MM.1S (cell line): ENCODE results near the gene BEGAIN.

ENCODE experiments used
- DNase-seq: peaks from one replicate; pipeline ENCODE4 v3.0.0-alpha.2; 2015
- H2AFZ ChIP-seq: fragments of 300-600 bp; sonication (generic); 2 replicates; pipeline ENCODE4 v1.6.0; 2016; ENCODE audit warnings: antibody characterized with exemption, low read length
- H3F3A ChIP-seq: fragments of 300-600 bp; sonication (generic); 2 replicates; pipeline ENCODE4 v1.6.1; 2016; ENCODE audit warnings: mild to moderate bottlenecking, antibody characterized with exemption, low read length, moderate library complexity, mixed read lengths; ENCODE audit not compliant: insufficient read depth
- H3K27ac ChIP-seq: fragments of 300-600 bp; sonication (generic); 2 replicates; pipeline ENCODE4 v1.5.1; 2016; ENCODE audit warnings: mild to moderate bottlenecking, low read length
- H3K27me3 ChIP-seq: fragments of 300-600 bp; sonication (generic); replicated peaks from 2 replicates; pipeline ENCODE4 v1.6.0; 2016; ENCODE audit warnings: low read length; ENCODE audit not compliant: insufficient read depth
- H3K36me3 ChIP-seq: fragments of 300-600 bp; sonication (generic); replicated peaks from 2 replicates; pipeline ENCODE4 v1.6.1; 2016; ENCODE audit warnings: mild to moderate bottlenecking, low read length, mixed read lengths; ENCODE audit not compliant: insufficient read depth
- H3K4me1 ChIP-seq: fragments of 300-600 bp; sonication (generic); 2 replicates; pipeline ENCODE4 v1.6.1; 2016; ENCODE audit warnings: low read length, mixed read lengths
- H3K4me2 ChIP-seq: fragments of 300-600 bp; sonication (generic); 2 replicates; pipeline ENCODE4 v1.6.0; 2016; ENCODE audit warnings: low read depth, low read length
- H3K4me3 ChIP-seq: fragments of 300-600 bp; sonication (generic); 2 replicates; pipeline ENCODE4 v1.5.1; 2016; ENCODE audit warnings: low read length, mixed read lengths
- H3K79me2 ChIP-seq: fragments of 300-600 bp; sonication (generic); 2 replicates; pipeline ENCODE4 v1.6.1; 2016; ENCODE audit warnings: mixed run types, low read length, mixed read lengths
- H3K9ac ChIP-seq: fragments of 300-600 bp; sonication (generic); 2 replicates; pipeline ENCODE4 v1.6.1; 2016; ENCODE audit warnings: low read length, mixed read lengths
- H3K9me2 ChIP-seq: fragments of 300-600 bp; sonication (generic); replicated peaks from 2 replicates; pipeline ENCODE4 v1.6.1; 2016; ENCODE audit warnings: mild to moderate bottlenecking, low read length, mixed read lengths; ENCODE audit not compliant: insufficient read depth
- H3K9me3 ChIP-seq: fragments of 300-600 bp; sonication (generic); replicated peaks from 2 replicates; pipeline ENCODE4 v1.6.1; 2016; ENCODE audit warnings: mild to moderate bottlenecking, low read length, mixed read lengths; ENCODE audit not compliant: insufficient read depth
- H4K20me1 ChIP-seq: fragments of 300-600 bp; sonication (generic); 2 replicates; pipeline ENCODE4 v1.6.1; 2016; ENCODE audit warnings: mild to moderate bottlenecking, low read length, moderate library complexity, mixed read lengths; ENCODE audit not compliant: insufficient read depth
- EZH2 ChIP-seq: fragments of 300-600 bp; sonication (generic); optimal IDR thresholded peaks from 2 replicates; pipeline ENCODE3; 2017; ENCODE audit warnings: low read depth, mild to moderate bottlenecking, antibody characterized with exemption, low read length, mixed read lengths
- EZH2phosphoT487 ChIP-seq: fragments of 300-600 bp; sonication (generic); IDR thresholded peaks from 2 replicates; pipeline ENCODE4 v1.6.1; 2018; ENCODE audit warnings: antibody characterized with exemption, low read length
- TF ChIP-seq, protein P1 (sequence below): fragments of 300-600 bp; sonication (generic); IDR thresholded peaks from 2 replicates; pipeline ENCODE4 v1.5.1; 2016; ENCODE audit warnings: antibody characterized with exemption, low read length, mixed read lengths

BEGAIN gene

DNA sequence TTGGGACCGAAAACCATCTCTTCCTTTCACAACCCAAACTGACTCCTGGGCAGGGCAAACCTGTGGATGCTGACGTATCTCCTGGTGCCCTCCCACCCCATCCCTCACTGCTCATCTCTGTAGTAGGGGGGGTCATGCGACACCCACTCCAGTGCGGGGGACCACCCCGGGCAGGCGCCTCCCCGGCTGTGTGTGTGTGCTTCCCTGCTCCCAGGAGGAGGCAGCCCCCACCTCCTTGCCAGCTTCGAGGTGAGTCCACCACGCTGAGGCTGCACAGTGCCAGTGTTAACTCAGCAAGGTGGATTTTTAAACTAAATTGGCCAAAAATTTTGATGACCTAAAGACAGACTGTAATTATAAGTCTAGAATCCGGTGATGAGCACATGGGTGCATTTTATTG lies 46.2 kb upstream of the BEGAIN start:
- Histone ChIP-seq H3K4me1 (no peaks in the 10 kb centered on the region), H3K27ac (no peak overlapping the region), H3K79me2 (no peaks in the 10 kb centered on the region), H3K4me3 (no peak overlapping the region), H2AFZ (no peak overlapping the region), H3K36me3 (no peaks in the 10 kb centered on the region), H3K27me3 (peaks cover 37% of the 10 kb centered on the region), H3F3A (no peaks in the 10 kb centered on the region), H3K9me3 (no peaks in the 10 kb centered on the region), H4K20me1 (no peaks in the 10 kb centered on the region), H3K9ac (no peak overlapping the region), H3K9me2 (no peaks in the 10 kb centered on the region), H3K4me2 (no peak overlapping the region)
- DNase-seq, result no peak
- TF ChIP-seq EZH2, result no peak
- no peak for TF ChIP-seq EZH2phosphoT487
- TF ChIP-seq, protein P1, sequence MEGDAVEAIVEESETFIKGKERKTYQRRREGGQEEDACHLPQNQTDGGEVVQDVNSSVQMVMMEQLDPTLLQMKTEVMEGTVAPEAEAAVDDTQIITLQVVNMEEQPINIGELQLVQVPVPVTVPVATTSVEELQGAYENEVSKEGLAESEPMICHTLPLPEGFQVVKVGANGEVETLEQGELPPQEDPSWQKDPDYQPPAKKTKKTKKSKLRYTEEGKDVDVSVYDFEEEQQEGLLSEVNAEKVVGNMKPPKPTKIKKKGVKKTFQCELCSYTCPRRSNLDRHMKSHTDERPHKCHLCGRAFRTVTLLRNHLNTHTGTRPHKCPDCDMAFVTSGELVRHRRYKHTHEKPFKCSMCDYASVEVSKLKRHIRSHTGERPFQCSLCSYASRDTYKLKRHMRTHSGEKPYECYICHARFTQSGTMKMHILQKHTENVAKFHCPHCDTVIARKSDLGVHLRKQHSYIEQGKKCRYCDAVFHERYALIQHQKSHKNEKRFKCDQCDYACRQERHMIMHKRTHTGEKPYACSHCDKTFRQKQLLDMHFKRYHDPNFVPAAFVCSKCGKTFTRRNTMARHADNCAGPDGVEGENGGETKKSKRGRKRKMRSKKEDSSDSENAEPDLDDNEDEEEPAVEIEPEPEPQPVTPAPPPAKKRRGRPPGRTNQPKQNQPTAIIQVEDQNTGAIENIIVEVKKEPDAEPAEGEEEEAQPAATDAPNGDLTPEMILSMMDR, result no peak

DNA sequence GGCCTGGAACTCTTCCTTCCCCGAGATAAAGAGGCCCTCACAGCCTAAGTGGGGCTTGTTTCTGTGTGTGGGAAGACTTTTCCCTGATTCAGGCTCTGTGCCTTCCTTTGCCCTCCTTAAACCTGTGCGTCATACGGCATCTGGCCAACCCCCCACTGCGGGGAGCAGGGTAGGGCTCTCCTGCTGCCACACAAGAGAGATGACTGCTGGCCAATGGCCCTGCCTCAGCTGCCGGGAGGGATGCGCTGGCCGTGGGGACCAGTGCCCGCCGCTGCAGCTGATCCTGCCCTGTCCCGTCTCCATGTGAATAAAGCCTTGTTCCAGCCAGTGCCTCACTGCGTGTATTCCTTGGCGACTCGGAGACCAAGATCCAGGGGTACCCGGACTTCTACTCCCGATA lies 42.5 kb upstream of the BEGAIN start:
- no peaks in the 10 kb centered on the region for H3K4me1 ChIP-seq
- no peaks in the 10 kb centered on the region for H3K9me2 ChIP-seq
- peaks cover 44% of the 10 kb centered on the region for H3K27me3 ChIP-seq
- TF ChIP-seq EZH2 (no peak), EZH2phosphoT487 (no peak)
- TF ChIP-seq, protein P1, result no peak
- H2AFZ ChIP-seq, result no peak overlapping the region
- no peaks in the 10 kb centered on the region for H3K79me2 ChIP-seq
- no peak overlapping the region for H3K9ac ChIP-seq
- H3F3A ChIP-seq, result no peaks in the 10 kb centered on the region
- H3K4me3 ChIP-seq, result no peak overlapping the region
- DNase-seq, result no peak
- no peaks in the 10 kb centered on the region for H3K36me3 ChIP-seq
- H3K27ac ChIP-seq, result no peak overlapping the region
- H3K4me2 ChIP-seq, result no peak overlapping the region
- H3K9me3 ChIP-seq, result no peaks in the 10 kb centered on the region
- H4K20me1 ChIP-seq, result no peaks in the 10 kb centered on the region

DNA sequence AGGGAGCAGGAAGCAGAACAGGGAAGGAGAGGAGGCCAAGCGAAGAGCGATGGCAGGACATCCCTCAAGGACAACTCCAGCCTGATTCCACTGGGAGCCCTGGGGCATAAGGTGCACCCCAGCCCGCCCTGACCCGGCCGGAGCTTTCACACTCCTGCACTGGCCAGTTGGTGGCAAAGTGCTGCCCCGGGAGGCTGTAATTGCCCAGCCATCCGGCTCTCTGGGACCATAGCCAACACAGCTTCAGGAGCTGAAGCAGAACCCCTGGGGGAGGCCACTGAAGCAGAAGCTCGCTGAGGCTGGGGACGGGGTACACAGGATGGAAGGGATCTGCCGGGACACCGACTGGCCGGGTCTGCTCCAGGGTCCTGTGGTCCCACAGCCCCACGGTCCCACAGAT lies 41.9 kb upstream of the BEGAIN start:
- peaks cover 38% of the 10 kb centered on the region for H3K27me3 ChIP-seq
- no peaks in the 10 kb centered on the region for H4K20me1 ChIP-seq
- no peaks in the 10 kb centered on the region for H3K9me2 ChIP-seq
- H3K4me1 ChIP-seq, result no peaks in the 10 kb centered on the region
- H3K9ac ChIP-seq, result no peak overlapping the region
- H3K27ac ChIP-seq, result no peak overlapping the region
- no peaks in the 10 kb centered on the region for H3K36me3 ChIP-seq
- TF ChIP-seq EZH2phosphoT487 (no peak), EZH2 (no peak)
- TF ChIP-seq, protein P1, result no peak
- no peak overlapping the region for H2AFZ ChIP-seq
- no peaks in the 10 kb centered on the region for H3K79me2 ChIP-seq
- no peak for DNase-seq
- no peaks in the 10 kb centered on the region for H3F3A ChIP-seq
- H3K9me3 ChIP-seq, result no peaks in the 10 kb centered on the region
- no peak overlapping the region for H3K4me2 ChIP-seq
- H3K4me3 ChIP-seq, result no peak overlapping the region
